Ureter (tissue), 1 donor: Measurements from ENCODE around the gene TGOLN2. TPM values are rescaled to one million over a fixed set of nuclear protein-coding genes. Genes with fewer than 3 reads are reported as not detected.

Experiments used
- total RNA-seq: library from RNA; stranded (reverse); gene quantifications from one replicate; pipeline ENCODE4 v1.2.4, GENCODE V29; 2023
- donor health status: DM: yes; HTN: yes; CAD: no.

The TGOLN2 gene
- total RNA-seq, 1 donor from 2014 or later: 135 TPM

Other genes starting within 250 kb of the TGOLN2 start
- gene TCF7L1, start 194.6 kb downstream of the TGOLN2 start, total RNA-seq: 15.5 TPM
- gene RETSAT, start 26.5 kb upstream of the TGOLN2 start, total RNA-seq: 39.6 TPM
- 23.3 TPM for gene ELMOD3, start 26.8 kb upstream of the TGOLN2 start, total RNA-seq
- gene CAPG, start 82.4 kb upstream of the TGOLN2 start, total RNA-seq: 298 TPM
- 0.75 TPM for gene SH2D6, start 90.7 kb upstream of the TGOLN2 start, total RNA-seq
- gene MAT2A, start 211.2 kb upstream of the TGOLN2 start, total RNA-seq: 450 TPM
- gene GGCX, start 233.5 kb upstream of the TGOLN2 start, total RNA-seq: 48.9 TPM
- gene VAMP8, start 249.6 kb upstream of the TGOLN2 start, total RNA-seq: 165 TPM